Progenitor cell of endocrine pancreas (in vitro differentiated cells): Measurements from ENCODE around the gene TIPARP. TPM values are rescaled to one million over a fixed set of nuclear protein-coding genes. Genes with fewer than 3 reads are reported as not detected.

Experiments used
- DNase-seq: peaks from one replicate; pipeline ENCODE4 v3.0.0; 2021; ENCODE audit warnings: low spot score; ENCODE audit not compliant: unreplicated experiment
- H3K27ac Mint-ChIP-seq: 2 replicates; pipeline ENCODE4 v1.8.0; 2021; ENCODE audit warnings: mild to moderate bottlenecking, moderate library complexity, mixed read lengths
- H3K27me3 Mint-ChIP-seq: 2 replicates; pipeline ENCODE4 v1.8.0; 2021; ENCODE audit warnings: mixed read lengths
- H3K36me3 Mint-ChIP-seq: 2 replicates; pipeline ENCODE4 v1.8.0; 2022; ENCODE audit warnings: mixed read lengths; ENCODE audit not compliant: insufficient read depth
- H3K4me1 Mint-ChIP-seq: 2 replicates; pipeline ENCODE4 v1.8.0; 2021; ENCODE audit warnings: low read depth, mixed read lengths
- H3K4me3 Mint-ChIP-seq: 2 replicates; pipeline ENCODE4 v1.8.0; 2021; ENCODE audit warnings: low read depth, mild to moderate bottlenecking, moderate library complexity, mixed read lengths
- H3K9me3 Mint-ChIP-seq: 2 replicates; pipeline ENCODE4 v1.8.0; 2021; ENCODE audit warnings: low read depth, mixed read lengths
- CTCF ChIP-seq: fragments of 200-600 bp; sonication (generic); IDR thresholded peaks from one replicate; pipeline ENCODE4 v1.5.0; 2021; ENCODE audit warnings: antibody characterized with exemption, mild to moderate bottlenecking; ENCODE audit not compliant: unreplicated experiment
- total RNA-seq: library from RNA; stranded (reverse); gene quantifications from 2 replicates; pipeline ENCODE4 v1.2.1, GENCODE V29; 2021

TIPARP gene
- total RNA-seq, 1 donor from 2014 or later: 38.6 TPM

- DNase-seq: no peak
- H3K27me3 Mint-ChIP-seq: no peaks in the 10 kb centered on the region
- no peaks in the 10 kb centered on the region for H3K36me3 Mint-ChIP-seq
- no peaks in the 10 kb centered on the region for H3K4me1 Mint-ChIP-seq
- no peak overlapping the region for H3K4me3 Mint-ChIP-seq
- H3K9me3 Mint-ChIP-seq: no peaks in the 10 kb centered on the region
- TF ChIP-seq CTCF: no peak
- no peak overlapping the region for H3K27ac Mint-ChIP-seq
Observed at GRCh38 chr3:156657862-156658731, 16.3 kb upstream of the TIPARP start.

DNA sequence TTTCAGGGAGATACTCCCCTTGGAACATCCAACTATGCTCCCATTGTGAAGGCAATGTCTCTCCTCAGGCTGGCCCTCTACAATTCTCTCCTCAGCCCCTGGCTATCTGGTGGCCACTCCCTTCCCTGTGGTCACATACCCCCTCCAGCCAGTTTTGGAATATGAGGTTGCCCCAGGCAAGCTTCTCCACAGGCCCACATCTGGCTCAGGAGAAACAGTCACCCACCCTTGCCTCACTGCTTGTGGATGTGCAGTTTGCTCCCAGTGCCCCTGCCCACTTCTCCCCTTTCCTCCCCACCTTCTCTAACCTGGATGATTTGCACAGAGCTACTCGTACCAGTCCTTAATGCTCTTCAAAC is 15.7 kb upstream of the TIPARP start:
- Mint-ChIP-seq H3K27me3 (no peaks in the 10 kb centered on the region), H3K27ac (no peak overlapping the region), H3K36me3 (no peaks in the 10 kb centered on the region), H3K4me1 (no peaks in the 10 kb centered on the region), H3K4me3 (no peak overlapping the region), H3K9me3 (no peaks in the 10 kb centered on the region)
- DNase-seq: no peak
- TF ChIP-seq CTCF: no peak

DNA sequence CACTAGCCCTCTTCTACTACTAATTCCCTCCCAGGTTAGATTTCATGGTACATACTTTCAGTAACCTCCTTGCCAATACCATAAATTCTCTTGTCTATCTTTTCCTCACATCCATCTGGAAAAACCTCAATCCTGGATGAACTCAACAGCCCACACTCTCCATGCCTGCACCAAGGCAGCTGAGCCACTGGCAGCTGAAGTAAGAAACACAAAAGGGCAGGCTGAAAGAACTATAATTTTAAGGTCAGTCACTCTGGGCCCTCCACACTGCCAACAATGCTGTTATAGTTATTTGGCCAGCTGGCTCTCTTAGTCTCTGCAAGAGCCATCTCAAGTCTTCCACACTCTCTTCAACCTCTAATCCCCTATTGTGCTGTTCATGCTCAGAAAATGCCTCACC is 15.1 kb upstream of the TIPARP start:
- DNase-seq: no peak
- H3K9me3 Mint-ChIP-seq: no peaks in the 10 kb centered on the region
- no peaks in the 10 kb centered on the region for H3K36me3 Mint-ChIP-seq
- H3K27ac Mint-ChIP-seq: no peak overlapping the region
- no peaks in the 10 kb centered on the region for H3K27me3 Mint-ChIP-seq
- no peaks in the 10 kb centered on the region for H3K4me1 Mint-ChIP-seq
- TF ChIP-seq CTCF: no peak
- no peak overlapping the region for H3K4me3 Mint-ChIP-seq

GRCh38 chr3:156661155-156661554 is 13.2 kb upstream of the TIPARP start:
- peaks cover 2% of the 10 kb centered on the region for H3K4me1 Mint-ChIP-seq
- H3K27me3 Mint-ChIP-seq: no peaks in the 10 kb centered on the region
- no peaks in the 10 kb centered on the region for H3K9me3 Mint-ChIP-seq
- no peaks in the 10 kb centered on the region for H3K36me3 Mint-ChIP-seq
- no peak for DNase-seq
- TF ChIP-seq CTCF: no peak
- H3K4me3 Mint-ChIP-seq: no peak overlapping the region
- H3K27ac Mint-ChIP-seq: no peak overlapping the region

- H3K27me3 Mint-ChIP-seq: no peaks in the 10 kb centered on the region
- H3K27ac Mint-ChIP-seq: no peak overlapping the region
- H3K36me3 Mint-ChIP-seq: no peaks in the 10 kb centered on the region
- H3K4me1 Mint-ChIP-seq: peaks cover 12% of the 10 kb centered on the region
- no peak overlapping the region for H3K4me3 Mint-ChIP-seq
- TF ChIP-seq CTCF: no peak
- no peak for DNase-seq
- H3K9me3 Mint-ChIP-seq: no peaks in the 10 kb centered on the region
Observed at GRCh38 chr3:156664011-156664830, 10.2 kb upstream of the TIPARP start.
